K562 (cell line): ENCODE data around the gene TRIM38. TPM values are rescaled to one million over a fixed set of nuclear protein-coding genes. Genes with fewer than 3 reads are reported as not detected.

Source experiments
- ARID2 ChIP-seq: fragments of 450-650 bp; IDR thresholded peaks from 2 replicates; pipeline ENCODE4 v1.6.1; 2017; ENCODE audit warnings: antibody characterized with exemption, mild to moderate bottlenecking
- BACH1 ChIP-seq: fragments of 200-800 bp; sonication (Bioruptor generic); IDR thresholded peaks from 2 replicates; pipeline ENCODE4 v1.6.1; 2016; ENCODE audit warnings: missing genetic modification characterization, missing compliant biosample characterization
- CBX3 ChIP-seq, 2 experiments: IDR thresholded peaks; 1 replicate in 1 of 2; 2 replicates in 1 of 2; pipeline ENCODE4 v1.6.1; 2012; ENCODE audit warnings: inconsistent platforms in 2 of 2, low read length in 2 of 2, borderline replicate concordance in 1 of 2, control low read depth in 1 of 2
- CC2D1A ChIP-seq: fragments of 450-650 bp; IDR thresholded peaks from 2 replicates; pipeline ENCODE4 v1.6.1; 2017; ENCODE audit warnings: mild to moderate bottlenecking
- FOXJ3 ChIP-seq: sonication (generic); formaldehyde crosslinking; IDR thresholded peaks from 2 replicates; pipeline ENCODE4 v1.4.0; 2020; ENCODE audit warnings: mild to moderate bottlenecking, missing genetic modification reagents
- FOXM1 ChIP-seq, 2 experiments: fragments of 450-650 bp in 1 of 2; sonication (generic) in 1 of 2; formaldehyde crosslinking in 1 of 2; IDR thresholded peaks; 2 replicates each; pipeline versions ENCODE4 v1.6.1 to v1.9.0; 2017 to 2022; ENCODE audit warnings: low read depth in 2 of 2, mild to moderate bottlenecking in 2 of 2, missing genetic modification reagents in 1 of 2, moderate library complexity in 1 of 2
- KDM5B ChIP-seq: fragments of 200-600 bp; sonication (generic); IDR thresholded peaks from 2 replicates; pipeline ENCODE4 v1.6.1; 2012; ENCODE audit warnings: low read depth, mild to moderate bottlenecking, moderate library complexity, low read length, control low read depth, inconsistent platforms; ENCODE audit not compliant: insufficient replicate concordance
- KLF6 ChIP-seq: fragments of 250-450 bp; sonication (Bioruptor Pico); IDR thresholded peaks from 2 replicates; pipeline ENCODE4 v1.4.0; 2020; ENCODE audit warnings: mild to moderate bottlenecking, moderate library complexity, borderline replicate concordance
- NBN ChIP-seq: fragments of 450-650 bp; IDR thresholded peaks from 2 replicates; pipeline ENCODE4 v1.6.1; 2016; ENCODE audit warnings: low read depth, mild to moderate bottlenecking
- NCOA4 ChIP-seq: fragments of 450-650 bp; IDR thresholded peaks from 2 replicates; pipeline ENCODE4 v1.6.1; 2018; ENCODE audit warnings: mild to moderate bottlenecking; ENCODE audit not compliant: partially characterized antibody
- NCOR1 ChIP-seq: fragments of 450-650 bp; IDR thresholded peaks from 2 replicates; pipeline ENCODE4 v1.6.1; 2016; ENCODE audit warnings: mild to moderate bottlenecking, moderate library complexity
- POLR2A ChIP-seq: fragments of 450-650 bp; conservative IDR thresholded peaks from 2 replicates; pipeline ENCODE4 v1.6.1; 2016
- RBFOX2 ChIP-seq: fragments of 200-400 bp; formaldehyde crosslinking; IDR thresholded peaks from 2 replicates; pipeline ENCODE4 v1.6.1; 2017; ENCODE audit warnings: low read depth, mild to moderate bottlenecking, low read length, moderate library complexity
- RBM22 ChIP-seq: fragments of 200-400 bp; formaldehyde crosslinking; IDR thresholded peaks from 2 replicates; pipeline ENCODE4 v1.6.1; 2018; ENCODE audit warnings: low read length, low read depth; ENCODE audit not compliant: poor library complexity, severe bottlenecking
- RFX5 ChIP-seq: IDR thresholded peaks from 2 replicates; pipeline ENCODE4 v1.6.1; 2011; ENCODE audit warnings: low read depth, mild to moderate bottlenecking, improper control_type of control experiment, low read length
- SRF ChIP-seq, 2 experiments: fragments of 250-450, 450-650 bp in 1 of 2; sonication (Bioruptor Pico) in 1 of 2; sonication (generic) in 1 of 2; formaldehyde crosslinking; IDR thresholded peaks; 2 replicates each; pipeline versions ENCODE4 v1.5.0 to v1.5.1; 2020 to 2022; ENCODE audit warnings: mild to moderate bottlenecking in 1 of 2, missing genetic modification reagents in 1 of 2
- STAT5B ChIP-seq: fragments of 250-450 bp; sonication (Bioruptor Pico); IDR thresholded peaks from 2 replicates; pipeline ENCODE4 v1.8.0; 2021; ENCODE audit warnings: mild to moderate bottlenecking, inconsistent platforms
- TARDBP ChIP-seq: fragments of 450-650 bp; IDR thresholded peaks from 2 replicates; pipeline ENCODE4 v1.6.1; 2016
- TFAM ChIP-seq: fragments of 250-450 bp; sonication (Bioruptor Pico); conservative IDR thresholded peaks from 2 replicates; pipeline ENCODE4 v1.5.0; 2021; ENCODE audit warnings: mild to moderate bottlenecking, moderate library complexity
- ZNF174 ChIP-seq: fragments of 250-450 bp; sonication (Bioruptor Pico); IDR thresholded peaks from 2 replicates; pipeline ENCODE4 v1.4.0; 2020; ENCODE audit warnings: mild to moderate bottlenecking
- ZNF253 ChIP-seq: fragments of 250-450 bp; sonication (Bioruptor Pico); conservative IDR thresholded peaks from 2 replicates; pipeline ENCODE4 v1.6.1; 2021; ENCODE audit warnings: mild to moderate bottlenecking
- ZNF384 ChIP-seq: IDR thresholded peaks from 2 replicates; pipeline ENCODE4 v1.6.1; 2012; ENCODE audit warnings: low read depth, low read length, improper control_type of control experiment
- ZNF695 ChIP-seq: fragments of 450-650 bp; formaldehyde crosslinking; IDR thresholded peaks from 2 replicates; pipeline ENCODE4 v1.4.0; 2020; ENCODE audit warnings: mild to moderate bottlenecking, moderate library complexity
- polyA plus RNA-seq, 8 experiments: library from polyadenylated mRNA; depleted of rRNA in 4 of 8; stranded (reverse) in 5 of 8; unstranded in 3 of 8; fragments of >200 nt; fragmentation: Nextera tagmentation in 2 of 8; fragmentation: Illumina TruSeq in 1 of 8; extraction: Ambion mirVana in 2 of 8; extraction: Trizol in 1 of 8; gene quantifications; 2 replicates each; pipeline versions ENCODE4 v1.2.1 to v1.2.3, GENCODE V29; 2011 to 2014; ENCODE audit warnings: inconsistent platforms in 1 of 8, missing spikeins in 1 of 8
- total RNA-seq, 7 experiments: library from RNA; depleted of rRNA in 6 of 7; stranded (reverse); fragments of >200 nt in 6 of 7; fragmentation: Illumina TruSeq in 2 of 7; extraction: Trizol in 2 of 7; gene quantifications; 2 replicates each; pipeline versions ENCODE4 v1.2.1 to v1.2.3, GENCODE V29; 2011 to 2021; ENCODE audit warnings: low replicate concordance in 1 of 7
- TF ChIP-seq, protein P1 (sequence below): sonication (generic); formaldehyde crosslinking; IDR thresholded peaks from 2 replicates; pipeline ENCODE4 v1.8.0; 2022; ENCODE audit warnings: missing genetic modification reagents, mild to moderate bottlenecking, borderline replicate concordance
- TF ChIP-seq, protein P2 (sequence below): fragments of 450-650 bp; IDR thresholded peaks from 2 replicates; pipeline ENCODE4 v1.6.1; 2014; ENCODE audit warnings: low read depth, mild to moderate bottlenecking, moderate library complexity, borderline replicate concordance
- TF ChIP-seq, protein P3 (sequence below), 3 experiments: fragments of 200-800 bp in 1 of 3; sonication (Bioruptor generic) in 1 of 3; sonication (generic) in 1 of 3; formaldehyde crosslinking in 1 of 3; IDR thresholded peaks; 2 replicates each; pipeline versions ENCODE4 v1.6.1 to v1.8.0; 2016 to 2022; ENCODE audit warnings: mild to moderate bottlenecking in 2 of 3, missing compliant biosample characterization in 2 of 3, missing genetic modification characterization in 2 of 3, missing genetic modification reagents in 1 of 3

Gene TRIM38
- total and polyA plus RNA-seq, 9 of the 15 experiments (the other 6 are each of a cell fraction or from before 2014, with no cell fraction given) = 1.7 to 6.7 (median 6.3) TPM

DNA sequence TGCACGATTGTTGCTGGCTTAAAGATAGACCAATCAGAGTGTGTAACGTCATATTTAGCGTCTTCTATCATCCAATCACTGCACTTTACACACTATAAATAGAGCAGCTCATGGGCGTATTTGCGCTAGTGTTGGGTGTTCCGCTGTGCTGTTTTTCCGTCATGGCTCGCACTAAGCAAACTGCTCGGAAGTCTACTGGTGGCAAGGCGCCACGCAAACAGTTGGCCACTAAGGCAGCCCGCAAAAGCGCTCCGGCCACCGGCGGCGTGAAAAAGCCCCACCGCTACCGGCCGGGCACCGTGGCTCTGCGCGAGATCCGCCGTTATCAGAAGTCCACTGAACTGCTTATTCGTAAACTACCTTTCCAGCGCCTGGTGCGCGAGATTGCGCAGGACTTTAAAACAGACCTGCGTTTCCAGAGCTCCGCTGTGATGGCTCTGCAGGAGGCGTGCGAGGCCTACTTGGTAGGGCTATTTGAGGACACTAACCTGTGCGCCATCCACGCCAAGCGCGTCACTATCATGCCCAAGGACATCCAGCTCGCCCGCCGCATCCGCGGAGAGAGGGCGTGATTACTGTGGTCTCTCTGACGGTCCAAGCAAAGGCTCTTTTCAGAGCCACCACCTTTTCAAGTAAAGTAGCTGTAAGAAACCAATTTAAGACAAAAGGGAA is 57.9 kb downstream of the TRIM38 start (continued):
- no peak for TF ChIP-seq SRF (CRISPR knock-in tag; IDR thresholded peaks at IDR 0.05)
- TF ChIP-seq BACH1 = no peak
- TF ChIP-seq NBN = no peak
- peak; percentile 71 for TF ChIP-seq RBM22
- no peak for TF ChIP-seq ZNF253 (CRISPR knock-in tag)
- TF ChIP-seq CC2D1A = peak; percentile 81; the same call in 1 of the 2 replicates
- no peak for TF ChIP-seq STAT5B (CRISPR knock-in tag)
- no peak for TF ChIP-seq KLF6
- TF ChIP-seq RFX5 = no peak
- TF ChIP-seq RBFOX2 = peak; percentile 99
- peak; percentile 98 for TF ChIP-seq KDM5B
- no peak for TF ChIP-seq ARID2
- TF ChIP-seq TFAM = no peak
- no peak for TF ChIP-seq NCOA4
- TF ChIP-seq TARDBP = no peak
- no peak for TF ChIP-seq ZNF174 (CRISPR knock-in tag)
- TF ChIP-seq NCOR1 = no peak
- TF ChIP-seq POLR2A = peak; percentile 98
- no peak for TF ChIP-seq FOXJ3 (CRISPR knock-in tag)
- TF ChIP-seq, protein P1, sequence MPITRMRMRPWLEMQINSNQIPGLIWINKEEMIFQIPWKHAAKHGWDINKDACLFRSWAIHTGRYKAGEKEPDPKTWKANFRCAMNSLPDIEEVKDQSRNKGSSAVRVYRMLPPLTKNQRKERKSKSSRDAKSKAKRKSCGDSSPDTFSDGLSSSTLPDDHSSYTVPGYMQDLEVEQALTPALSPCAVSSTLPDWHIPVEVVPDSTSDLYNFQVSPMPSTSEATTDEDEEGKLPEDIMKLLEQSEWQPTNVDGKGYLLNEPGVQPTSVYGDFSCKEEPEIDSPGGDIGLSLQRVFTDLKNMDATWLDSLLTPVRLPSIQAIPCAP (CRISPR knock-in tag) = no peak
- TF ChIP-seq, protein P2, sequence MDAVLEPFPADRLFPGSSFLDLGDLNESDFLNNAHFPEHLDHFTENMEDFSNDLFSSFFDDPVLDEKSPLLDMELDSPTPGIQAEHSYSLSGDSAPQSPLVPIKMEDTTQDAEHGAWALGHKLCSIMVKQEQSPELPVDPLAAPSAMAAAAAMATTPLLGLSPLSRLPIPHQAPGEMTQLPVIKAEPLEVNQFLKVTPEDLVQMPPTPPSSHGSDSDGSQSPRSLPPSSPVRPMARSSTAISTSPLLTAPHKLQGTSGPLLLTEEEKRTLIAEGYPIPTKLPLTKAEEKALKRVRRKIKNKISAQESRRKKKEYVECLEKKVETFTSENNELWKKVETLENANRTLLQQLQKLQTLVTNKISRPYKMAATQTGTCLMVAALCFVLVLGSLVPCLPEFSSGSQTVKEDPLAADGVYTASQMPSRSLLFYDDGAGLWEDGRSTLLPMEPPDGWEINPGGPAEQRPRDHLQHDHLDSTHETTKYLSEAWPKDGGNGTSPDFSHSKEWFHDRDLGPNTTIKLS = peak; percentile 49; the same call in 1 of the 2 replicates
- TF ChIP-seq, protein P3, sequence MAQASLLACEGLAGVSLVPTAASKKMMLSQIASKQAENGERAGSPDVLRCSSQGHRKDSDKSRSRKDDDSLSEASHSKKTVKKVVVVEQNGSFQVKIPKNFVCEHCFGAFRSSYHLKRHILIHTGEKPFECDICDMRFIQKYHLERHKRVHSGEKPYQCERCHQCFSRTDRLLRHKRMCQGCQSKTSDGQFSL (CRISPR knock-in tag; IDR thresholded peaks at IDR 0.05) = no peak
- TF ChIP-seq, protein P3 (tag; IDR thresholded peaks at IDR 0.05) = no peak
- TF ChIP-seq CBX3 (IDR thresholded peaks at IDR 0.05; ENCODE audit: borderline replicate concordance in 1 of 2, low read length in 2 of 2) = peak in 1 of 2 experiments; percentile 50; a peak in 1 of 3 replicates
- no peak for TF ChIP-seq ZNF384
- peak; percentile 9; the same call in 1 of the 2 replicates for TF ChIP-seq FOXM1 (IDR thresholded peaks at IDR 0.05; ENCODE audit: low read depth)
- TF ChIP-seq FOXM1 (CRISPR knock-in tag; IDR thresholded peaks at IDR 0.05; ENCODE audit: low read depth) = no peak
- no peak for TF ChIP-seq ZNF695 (CRISPR knock-in tag)
